GM13977 (cell line): ENCODE results near the gene LMTK3.
"Not testable (repeated sequence)": the region's sequence is repeated elsewhere in the genome, so short reads cannot be mapped to it uniquely, and the experiment has no call there.

Experiments
- DNase-seq: peaks from one replicate; pipeline ENCODE4 v3.0.0; 2012; ENCODE audit warnings: low spot score
- in situ Hi-C: fragments of 300-500 bp; cut with MboI; formaldehyde crosslinking; loops from one replicate; pipeline ENCODE4 v1.12.0; 2022; ENCODE audit warnings: low sequenced_read_pairs, low pct_unique_long_range_greater_than_20kb, mixed read lengths, inconsistent platforms; ENCODE audit not compliant: unreplicated experiment
- TF ChIP-seq, protein P1 (sequence below): IDR thresholded peaks from 2 replicates; pipeline ENCODE4 v1.5.1; 2012; ENCODE audit warnings: mild to moderate bottlenecking, control low read depth; ENCODE audit not compliant: insufficient read depth; ENCODE audit errors: extremely low read depth, missing control alignments

LMTK3 gene

DNA sequence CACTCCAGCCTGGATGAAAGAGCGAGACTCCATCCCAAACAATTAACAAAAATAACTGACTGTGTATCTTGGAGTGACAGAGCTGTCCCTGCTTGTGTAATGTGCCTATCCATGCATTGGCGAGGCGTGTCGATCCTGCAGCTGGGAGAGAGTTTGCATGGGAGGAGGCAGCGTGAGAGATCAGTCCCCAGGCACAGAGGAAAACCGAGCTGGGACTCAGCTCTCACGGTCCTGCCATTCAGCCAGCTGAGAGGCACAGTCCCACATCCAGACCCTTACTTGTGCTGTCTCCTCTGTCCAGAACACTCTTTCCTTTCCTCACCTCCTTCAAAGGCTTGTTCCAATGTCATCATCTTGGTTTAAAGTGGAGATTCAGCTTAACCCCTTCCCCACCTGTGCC is 28.5 kb upstream of the LMTK3 start:
- in situ Hi-C loops: no loop called here
- TF ChIP-seq, protein P1, sequence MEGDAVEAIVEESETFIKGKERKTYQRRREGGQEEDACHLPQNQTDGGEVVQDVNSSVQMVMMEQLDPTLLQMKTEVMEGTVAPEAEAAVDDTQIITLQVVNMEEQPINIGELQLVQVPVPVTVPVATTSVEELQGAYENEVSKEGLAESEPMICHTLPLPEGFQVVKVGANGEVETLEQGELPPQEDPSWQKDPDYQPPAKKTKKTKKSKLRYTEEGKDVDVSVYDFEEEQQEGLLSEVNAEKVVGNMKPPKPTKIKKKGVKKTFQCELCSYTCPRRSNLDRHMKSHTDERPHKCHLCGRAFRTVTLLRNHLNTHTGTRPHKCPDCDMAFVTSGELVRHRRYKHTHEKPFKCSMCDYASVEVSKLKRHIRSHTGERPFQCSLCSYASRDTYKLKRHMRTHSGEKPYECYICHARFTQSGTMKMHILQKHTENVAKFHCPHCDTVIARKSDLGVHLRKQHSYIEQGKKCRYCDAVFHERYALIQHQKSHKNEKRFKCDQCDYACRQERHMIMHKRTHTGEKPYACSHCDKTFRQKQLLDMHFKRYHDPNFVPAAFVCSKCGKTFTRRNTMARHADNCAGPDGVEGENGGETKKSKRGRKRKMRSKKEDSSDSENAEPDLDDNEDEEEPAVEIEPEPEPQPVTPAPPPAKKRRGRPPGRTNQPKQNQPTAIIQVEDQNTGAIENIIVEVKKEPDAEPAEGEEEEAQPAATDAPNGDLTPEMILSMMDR: no peak
- DNase-seq: no peak

DNA sequence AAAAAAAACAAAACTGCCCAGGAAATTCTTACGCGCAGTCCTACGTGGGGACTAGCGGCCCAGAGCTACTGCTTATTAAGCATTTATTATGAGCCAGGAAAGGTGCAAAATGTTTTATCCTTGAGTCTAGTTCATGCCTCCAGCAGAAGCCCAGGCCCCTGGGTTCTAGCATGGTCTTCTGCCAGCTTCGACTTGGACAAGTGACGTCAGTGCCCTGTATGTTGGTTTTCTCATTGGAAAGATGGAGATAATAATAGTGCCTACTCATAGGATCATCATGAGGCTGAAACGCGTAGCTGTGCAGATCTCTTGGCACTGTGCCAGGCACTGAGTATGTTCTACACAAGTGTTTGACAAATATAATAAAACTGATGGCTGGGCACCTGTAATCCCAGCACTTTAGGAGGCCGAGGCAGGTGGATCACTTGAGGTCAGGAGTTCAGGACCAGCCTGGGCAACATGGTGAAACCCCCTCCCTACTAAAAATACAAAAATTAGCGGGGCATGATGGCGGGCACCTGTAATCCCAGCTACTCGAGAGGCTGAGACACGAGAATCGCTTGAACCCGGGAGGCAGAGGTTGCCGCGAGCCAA is 28.0 kb upstream of the LMTK3 start:
- TF ChIP-seq, protein P1: no peak
- in situ Hi-C loops: no loop called here
- DNase-seq: no peak

DNA sequence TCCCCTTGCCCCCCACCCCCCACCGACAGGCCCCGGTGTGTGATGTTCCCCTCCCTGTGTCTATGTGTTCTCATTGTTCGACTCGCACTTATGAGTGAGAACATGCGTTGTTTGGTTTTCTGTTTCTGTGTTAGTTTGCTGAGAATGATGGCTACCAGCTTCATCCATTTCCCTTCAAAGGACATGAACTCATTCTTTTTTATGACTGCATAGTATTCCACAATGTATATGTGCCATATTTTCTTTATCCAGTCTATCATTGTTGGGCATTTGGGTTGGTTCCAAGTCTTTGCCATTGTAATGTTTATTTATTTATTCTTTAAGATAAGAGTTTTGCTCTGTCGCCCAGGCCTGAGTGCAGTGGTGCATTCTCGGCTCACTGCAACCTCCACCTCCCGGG is 26.4 kb upstream of the LMTK3 start:
- DNase-seq, in situ Hi-C loops: not testable (repeated sequence)

DNA sequence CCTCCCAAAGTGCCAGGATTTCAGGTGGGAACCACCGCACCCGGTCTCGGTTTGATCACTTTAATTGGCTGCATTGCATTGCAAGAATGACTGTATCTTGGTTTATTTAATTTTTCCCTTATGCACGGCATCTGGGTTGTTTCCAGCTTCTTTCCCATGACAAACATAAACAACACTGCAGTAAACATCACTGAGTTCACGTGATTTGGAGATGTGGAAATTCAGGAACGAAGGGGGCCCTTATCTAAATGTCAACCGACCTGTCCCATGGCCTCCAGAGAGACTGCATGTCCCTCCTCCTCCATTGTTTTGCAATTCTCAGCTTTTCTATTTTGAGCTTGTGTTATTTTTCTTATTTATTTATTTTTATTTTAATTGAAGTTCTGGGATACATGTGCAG is 25.9 kb upstream of the LMTK3 start:
- in situ Hi-C loops: no loop called here

DNA sequence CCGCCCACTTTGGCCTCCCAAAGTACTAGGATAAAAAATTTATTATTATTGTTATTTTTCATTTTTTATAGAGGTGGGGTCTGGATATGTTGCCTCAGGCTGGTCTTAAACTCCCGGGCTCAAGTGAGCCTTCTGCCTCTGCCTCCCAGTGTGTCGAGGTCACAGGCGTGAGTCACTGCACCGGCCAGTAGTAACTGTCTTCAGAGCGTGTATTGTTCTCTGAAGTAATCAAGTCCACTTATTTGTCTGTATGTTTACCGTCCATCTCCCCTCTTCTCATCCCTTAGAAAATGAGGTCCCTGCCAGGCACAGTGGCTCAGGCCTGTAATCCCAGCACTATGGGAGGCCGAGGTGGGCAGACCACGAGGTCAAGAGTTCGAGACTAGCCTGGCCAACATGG is 22.1 kb upstream of the LMTK3 start:
- DNase-seq: no peak
- in situ Hi-C loops: no loop called here
- TF ChIP-seq, protein P1: no peak

More for the DNA sequence above, 25.9 kb upstream of the LMTK3 start:
- no peak for DNase-seq
- TF ChIP-seq, protein P1: no peak

DNA sequence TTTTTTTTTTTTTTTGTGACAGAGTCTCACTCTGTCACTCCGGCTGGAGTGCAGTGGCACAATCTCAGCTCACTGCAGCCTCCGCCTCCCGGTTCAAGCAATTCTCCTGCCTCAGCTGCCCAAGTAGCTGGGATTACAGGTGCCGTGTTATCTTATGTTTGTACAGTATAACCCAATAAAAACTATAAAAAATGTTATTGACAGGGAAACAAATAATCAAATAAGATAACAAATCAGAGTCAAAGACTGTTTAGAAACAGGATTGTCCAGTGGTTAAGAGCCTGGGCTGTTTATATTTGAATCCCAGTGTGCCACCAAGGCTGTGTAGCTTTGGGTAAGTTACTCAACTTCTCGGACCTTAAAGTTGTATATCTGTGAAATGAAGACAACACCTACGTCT is 19.1 kb upstream of the LMTK3 start:
- in situ Hi-C loops: no loop called here
- TF ChIP-seq, protein P1: no peak
- DNase-seq: no peak

DNA sequence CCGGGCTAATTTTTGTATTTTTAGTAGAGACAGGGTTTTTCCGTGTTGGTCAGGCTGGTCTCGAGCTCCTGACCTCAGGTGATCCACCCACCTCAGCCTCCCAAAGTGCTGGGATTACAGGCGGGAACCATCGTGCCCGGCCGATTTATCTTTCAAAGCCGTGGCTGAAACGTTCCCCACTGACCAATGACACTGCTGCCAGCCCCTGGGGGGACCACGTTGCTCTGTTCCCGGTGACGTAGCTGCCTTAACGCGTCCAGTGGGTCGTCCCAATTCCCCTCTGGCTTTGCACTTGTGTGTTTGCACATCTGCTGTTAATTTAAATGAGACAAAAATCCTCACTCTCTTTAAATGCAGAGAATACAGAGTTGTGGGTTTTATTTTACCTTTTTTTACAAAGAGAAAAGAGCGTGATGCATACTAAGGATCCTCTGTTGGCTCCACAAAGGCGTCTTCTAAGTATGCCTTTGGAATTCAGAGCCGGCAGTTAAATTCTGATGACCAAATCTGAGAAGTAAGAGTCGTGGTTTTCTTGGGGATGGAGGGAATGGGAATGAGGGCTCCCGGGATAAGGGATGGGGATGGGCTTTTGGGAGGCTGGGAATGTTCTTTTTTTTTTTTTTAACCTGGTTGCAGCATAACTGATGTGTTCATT is 18.6 kb upstream of the LMTK3 start:
- in situ Hi-C loops: no loop called here
- TF ChIP-seq, protein P1: no peak
- DNase-seq: no peak
